Measurements from ENCODE around the gene CCDC174.
A peak's percentile ranks its signal among the peaks of the same experiment; 100 is the strongest.

Gene CCDC174

DNA sequence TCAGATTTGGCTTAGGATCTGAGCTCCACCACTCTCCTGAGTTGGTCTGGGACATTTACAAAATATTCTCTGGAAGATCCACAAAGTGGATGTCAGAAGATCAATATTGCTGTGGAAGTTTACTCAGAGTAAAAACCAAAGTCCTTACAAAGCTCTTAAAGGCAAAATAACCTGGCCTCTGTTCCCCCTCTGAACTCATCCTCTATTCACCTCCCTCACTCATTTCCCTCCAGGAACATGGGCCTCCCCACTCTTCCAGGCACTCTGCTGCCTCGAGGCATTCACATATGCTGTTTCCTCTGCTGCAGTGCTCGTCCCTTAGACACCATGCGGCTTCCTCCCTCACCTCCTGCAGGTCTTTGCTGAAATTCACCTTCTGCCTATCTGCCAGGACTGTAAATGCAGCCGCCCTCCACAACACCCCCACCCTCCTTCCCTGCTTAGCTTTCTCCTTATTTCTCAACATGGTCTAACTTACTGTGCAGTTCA is 19.1 kb upstream of the CCDC174 start:
- no peak for FAIRE-seq
- no peak for TF ChIP-seq POLR2A (IDR thresholded peaks at IDR 0.05; ENCODE audit: low read depth, low read length)
- no peak for DNase-seq (ENCODE audit: insufficient read length, low spot score)

GRCh38 chr3:14633417-14633816 is 18.1 kb upstream of the CCDC174 start:
- TF ChIP-seq POLR2A (IDR thresholded peaks at IDR 0.05; ENCODE audit: low read depth, low read length), result no peak
- no peak for FAIRE-seq

GRCh38 chr3:14633819-14634424 is 17.6 kb upstream of the CCDC174 start:
- FAIRE-seq (no peak), DNase-seq (ENCODE audit: insufficient read length, low spot score) (peak; percentile 26)
- no peak for TF ChIP-seq POLR2A (IDR thresholded peaks at IDR 0.05; ENCODE audit: low read depth, low read length)

More at GRCh38 chr3:14633417-14633816, 18.1 kb upstream of the CCDC174 start:
- no peak for DNase-seq (ENCODE audit: insufficient read length, low spot score)

- DNase-seq (ENCODE audit: insufficient read length, low spot score), result no peak
- FAIRE-seq, result no peak
- TF ChIP-seq POLR2A (IDR thresholded peaks at IDR 0.05; ENCODE audit: low read depth, low read length), result no peak
Measured at GRCh38 chr3:14634763-14635400, 16.7 kb upstream of the CCDC174 start.

- DNase-seq (ENCODE audit: insufficient read length, low spot score) (no peak), FAIRE-seq (no peak)
- no peak for TF ChIP-seq POLR2A (IDR thresholded peaks at IDR 0.05; ENCODE audit: low read depth, low read length)
Measured at GRCh38 chr3:14636496-14637087, 15.0 kb upstream of the CCDC174 start.

- TF ChIP-seq POLR2A (IDR thresholded peaks at IDR 0.05; ENCODE audit: low read depth, low read length), result no peak
- FAIRE-seq (peak; percentile 33), DNase-seq (ENCODE audit: insufficient read length, low spot score) (peak; percentile 51)
Measured at GRCh38 chr3:14640157-14640562, 11.4 kb upstream of the CCDC174 start.

GRCh38 chr3:14640734-14641133 is 10.8 kb upstream of the CCDC174 start:
- FAIRE-seq, result no peak
- no peak for TF ChIP-seq POLR2A (IDR thresholded peaks at IDR 0.05; ENCODE audit: low read depth, low read length)
- DNase-seq (ENCODE audit: insufficient read length, low spot score), result no peak

DNA sequence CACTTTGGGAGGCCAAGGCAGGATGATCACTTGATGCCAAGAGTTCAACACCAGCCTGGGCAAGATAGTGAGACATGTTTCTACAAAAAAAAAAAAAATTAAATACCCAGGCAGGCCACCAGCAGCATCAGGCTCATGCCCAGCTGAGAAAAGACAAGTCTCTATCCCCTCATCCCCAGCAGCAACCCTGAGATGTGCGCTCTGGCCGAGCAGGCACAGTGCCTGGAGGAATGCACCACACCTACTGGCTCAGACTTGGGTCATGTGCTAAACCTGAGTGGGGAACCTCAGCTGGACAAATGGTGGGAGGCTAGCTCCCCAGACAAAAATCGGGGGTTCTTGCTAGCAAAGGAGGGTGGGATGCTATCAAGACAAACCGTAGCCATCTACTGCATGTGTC is 10.2 kb upstream of the CCDC174 start:
- DNase-seq (ENCODE audit: insufficient read length, low spot score) (no peak), FAIRE-seq (no peak)
- TF ChIP-seq POLR2A (IDR thresholded peaks at IDR 0.05; ENCODE audit: low read depth, low read length), result no peak

GRCh38 chr3:14645453-14645852 is 6.1 kb upstream of the CCDC174 start:
- DNase-seq (ENCODE audit: insufficient read length, low spot score) (no peak), FAIRE-seq (no peak)
- no peak for TF ChIP-seq POLR2A (IDR thresholded peaks at IDR 0.05; ENCODE audit: low read depth, low read length)

DNA sequence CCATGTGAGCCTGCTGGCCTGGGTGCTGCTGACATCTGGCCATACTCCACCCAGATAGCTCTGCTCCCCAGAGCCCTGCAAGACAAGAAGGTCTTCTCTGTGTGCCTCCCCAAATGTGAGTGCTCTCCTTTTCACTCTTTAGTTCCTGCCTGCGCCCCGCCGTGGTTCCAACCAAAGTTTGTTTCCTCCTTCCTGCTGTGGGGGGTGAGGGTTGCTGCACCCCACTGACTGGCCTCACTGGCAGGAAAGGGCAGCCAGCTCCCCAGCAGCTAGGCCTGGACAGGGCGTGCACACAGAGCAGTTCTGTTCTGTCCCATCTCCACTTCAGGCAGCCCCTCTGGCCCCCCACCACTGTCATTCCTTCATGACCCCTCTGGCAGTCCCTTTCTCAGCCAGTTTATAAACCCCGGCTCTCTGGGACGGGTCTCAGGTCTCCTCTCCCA is 5.4 kb upstream of the CCDC174 start:
- no peak for TF ChIP-seq POLR2A (IDR thresholded peaks at IDR 0.05; ENCODE audit: low read depth, low read length)
- no peak for DNase-seq (ENCODE audit: insufficient read length, low spot score)
- FAIRE-seq, result no peak

DNA sequence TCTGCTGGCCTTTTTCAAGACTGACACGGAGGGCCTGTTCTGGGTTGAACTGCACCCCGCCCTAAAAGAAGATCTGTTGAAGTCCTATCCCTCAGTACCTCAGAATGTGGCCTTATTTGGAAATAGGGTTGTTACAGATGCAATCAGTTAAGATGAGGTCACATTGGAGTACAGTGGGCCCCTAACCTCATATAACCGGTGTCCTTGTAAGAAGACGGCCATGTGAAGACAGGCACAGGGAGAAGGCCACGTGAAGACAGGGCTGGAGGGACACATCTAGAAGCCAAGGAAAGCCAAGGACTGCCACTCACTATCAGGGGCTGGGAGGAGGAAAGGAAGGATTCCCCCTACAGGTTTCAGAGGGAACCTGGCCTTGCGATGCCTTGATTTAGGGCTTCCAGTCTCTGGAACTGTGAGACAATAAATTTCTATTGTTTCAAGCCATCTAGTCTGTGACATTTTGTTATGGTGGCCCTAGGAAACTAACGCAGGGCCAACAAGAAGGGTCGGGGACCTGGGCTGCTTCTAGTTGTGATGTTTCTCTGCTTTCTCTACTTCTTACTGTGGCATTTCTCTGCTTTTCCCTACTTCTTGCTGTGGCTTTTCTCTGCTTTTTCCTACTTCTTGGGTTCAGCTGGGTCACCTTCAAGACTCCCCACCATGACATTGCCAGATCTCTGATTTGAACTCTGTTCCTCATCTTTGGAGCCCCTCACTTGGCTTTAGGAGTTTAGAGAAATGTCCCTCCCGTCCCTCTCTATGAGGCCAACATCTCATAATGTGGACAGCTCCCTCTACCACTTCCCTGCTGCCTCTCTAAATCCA is 4.8 kb upstream of the CCDC174 start:
- no peak for FAIRE-seq
- DNase-seq (ENCODE audit: insufficient read length, low spot score), result no peak
- no peak for TF ChIP-seq POLR2A (IDR thresholded peaks at IDR 0.05; ENCODE audit: low read depth, low read length)

GRCh38 chr3:14647976-14648955 is 3.3 kb upstream of the CCDC174 start:
- FAIRE-seq, result no peak
- no peak for DNase-seq (ENCODE audit: insufficient read length, low spot score)
- no peak for TF ChIP-seq POLR2A (IDR thresholded peaks at IDR 0.05; ENCODE audit: low read depth, low read length)

DNA sequence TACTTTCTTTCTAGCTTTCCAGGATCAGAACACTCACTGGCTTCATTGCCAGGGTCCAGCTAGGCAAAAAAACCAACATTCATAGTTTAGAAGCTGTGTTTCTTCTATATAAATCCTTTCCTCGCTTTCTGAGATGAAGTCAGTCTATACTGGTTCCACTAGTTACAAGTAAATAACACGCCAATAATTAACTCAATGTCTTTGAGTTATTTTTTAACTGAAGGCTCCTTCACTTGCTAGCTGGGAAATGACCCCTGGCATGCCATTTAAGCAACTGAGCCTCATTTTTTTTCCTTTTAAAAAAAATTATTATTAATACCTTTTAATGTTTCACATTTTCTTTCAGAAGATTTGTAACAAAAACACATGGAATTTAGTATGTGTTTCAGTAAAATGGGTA is 2.1 kb upstream of the CCDC174 start:
- DNase-seq (ENCODE audit: insufficient read length, low spot score), result no peak
- TF ChIP-seq POLR2A (IDR thresholded peaks at IDR 0.05; ENCODE audit: low read depth, low read length), result no peak
- FAIRE-seq, result no peak

All from H54 (cell line).